Kidney epithelial cell (primary cell): ENCODE data around the gene MROH9. TPM values are rescaled to one million over a fixed set of nuclear protein-coding genes. Genes with fewer than 3 reads are reported as not detected.

Source experiments
- DNase-seq: peaks from one replicate; pipeline ENCODE4 v3.0.0-alpha.2; 2010; ENCODE audit warnings: low read depth
- H3K27me3 ChIP-seq: 2 replicates; pipeline ENCODE4 v1.6.0; 2011; ENCODE audit warnings: low read length; ENCODE audit not compliant: control insufficient read depth, insufficient read depth
- H3K36me3 ChIP-seq: 2 replicates; pipeline ENCODE4 v1.5.1; 2011; ENCODE audit warnings: low read length; ENCODE audit not compliant: control insufficient read depth, insufficient read depth
- H3K4me3 ChIP-seq: 2 replicates; pipeline ENCODE4 v1.5.1; 2011; ENCODE audit warnings: low read depth, mild to moderate bottlenecking, control low read depth, low read length
- total RNA-seq: library from RNA; depleted of rRNA; stranded (reverse); fragments of >200 nt; gene quantifications from 2 replicates; pipeline ENCODE4 v1.2.3, GENCODE V29; 2015
- TF ChIP-seq, protein P1 (sequence below): IDR thresholded peaks from 2 replicates; pipeline ENCODE4 v1.5.1; 2011; ENCODE audit warnings: mild to moderate bottlenecking, moderate library complexity, low read length, control low read depth, inconsistent platforms; ENCODE audit not compliant: insufficient read depth, poor library complexity, severe bottlenecking

Gene MROH9
- total RNA-seq, 1 donor from 2014 or later: not detected

DNA sequence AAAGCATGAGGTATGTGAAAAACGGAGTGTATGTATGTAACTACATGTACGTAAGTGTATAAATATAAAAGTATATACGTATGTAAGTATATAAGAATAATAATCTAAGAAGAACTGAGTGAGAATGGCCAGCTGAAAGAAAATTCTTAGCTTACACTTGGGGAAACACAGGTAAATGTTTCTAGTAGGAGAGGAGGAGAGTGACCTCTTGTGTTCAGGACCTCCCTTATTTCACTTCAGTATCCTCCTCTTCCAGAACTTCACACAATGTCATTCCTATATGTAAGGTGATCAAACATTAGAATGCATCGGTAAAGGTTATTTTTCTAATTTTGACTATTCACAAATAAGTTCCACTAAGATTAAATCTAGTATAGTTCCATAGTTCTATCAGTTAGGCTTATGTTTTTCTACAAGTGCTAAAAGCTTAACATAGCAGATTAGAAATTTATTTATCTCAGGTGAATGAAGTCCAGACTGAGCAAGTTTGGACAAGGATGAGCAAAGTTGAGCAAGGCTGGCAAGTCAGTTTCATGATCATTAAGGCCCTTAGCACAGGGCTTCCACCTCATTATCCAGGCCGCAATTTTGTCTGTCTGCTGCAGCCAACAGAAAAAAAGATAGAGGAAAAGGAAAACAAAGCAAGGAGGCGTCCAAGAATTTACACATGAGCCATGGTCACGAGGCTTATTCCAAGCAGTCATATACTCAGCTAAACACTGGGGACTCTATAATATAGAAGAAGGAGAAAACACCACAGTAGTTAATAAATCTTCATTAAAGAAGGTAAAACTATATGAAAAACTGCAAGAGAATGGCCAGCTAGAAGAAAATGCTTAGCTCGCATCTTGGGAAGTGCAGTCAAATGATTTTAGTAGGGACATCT lies 7.1 kb upstream of the MROH9 start:
- TF ChIP-seq, protein P1, sequence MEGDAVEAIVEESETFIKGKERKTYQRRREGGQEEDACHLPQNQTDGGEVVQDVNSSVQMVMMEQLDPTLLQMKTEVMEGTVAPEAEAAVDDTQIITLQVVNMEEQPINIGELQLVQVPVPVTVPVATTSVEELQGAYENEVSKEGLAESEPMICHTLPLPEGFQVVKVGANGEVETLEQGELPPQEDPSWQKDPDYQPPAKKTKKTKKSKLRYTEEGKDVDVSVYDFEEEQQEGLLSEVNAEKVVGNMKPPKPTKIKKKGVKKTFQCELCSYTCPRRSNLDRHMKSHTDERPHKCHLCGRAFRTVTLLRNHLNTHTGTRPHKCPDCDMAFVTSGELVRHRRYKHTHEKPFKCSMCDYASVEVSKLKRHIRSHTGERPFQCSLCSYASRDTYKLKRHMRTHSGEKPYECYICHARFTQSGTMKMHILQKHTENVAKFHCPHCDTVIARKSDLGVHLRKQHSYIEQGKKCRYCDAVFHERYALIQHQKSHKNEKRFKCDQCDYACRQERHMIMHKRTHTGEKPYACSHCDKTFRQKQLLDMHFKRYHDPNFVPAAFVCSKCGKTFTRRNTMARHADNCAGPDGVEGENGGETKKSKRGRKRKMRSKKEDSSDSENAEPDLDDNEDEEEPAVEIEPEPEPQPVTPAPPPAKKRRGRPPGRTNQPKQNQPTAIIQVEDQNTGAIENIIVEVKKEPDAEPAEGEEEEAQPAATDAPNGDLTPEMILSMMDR: peak; percentile 18
- H3K36me3 ChIP-seq: no peaks in the 10 kb centered on the region
- H3K4me3 ChIP-seq: no peak overlapping the region
- no peak for DNase-seq
- H3K27me3 ChIP-seq: no peaks in the 10 kb centered on the region

DNA sequence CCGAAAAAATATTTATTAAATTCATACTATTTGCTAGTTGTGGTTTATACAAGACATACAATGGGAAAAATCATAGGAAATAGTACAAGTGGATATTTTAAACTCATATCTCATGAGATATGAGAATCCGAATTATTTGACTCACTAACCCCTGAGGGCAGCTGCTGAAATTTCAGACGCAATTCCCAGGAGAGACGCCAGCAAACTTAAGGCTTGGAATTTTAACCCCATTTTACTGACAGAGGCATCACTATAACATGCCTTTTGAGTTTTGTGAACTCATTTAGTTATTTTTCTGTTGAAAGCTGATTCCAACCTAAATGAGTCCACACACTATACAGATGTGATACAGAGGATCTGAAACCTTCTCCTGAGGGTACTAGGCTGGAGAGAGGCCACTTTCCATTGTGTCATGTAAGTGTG lies 5.9 kb upstream of the MROH9 start:
- H3K36me3 ChIP-seq: no peaks in the 10 kb centered on the region
- TF ChIP-seq, protein P1: no peak
- DNase-seq: no peak
- no peaks in the 10 kb centered on the region for H3K27me3 ChIP-seq
- no peak overlapping the region for H3K4me3 ChIP-seq

DNA sequence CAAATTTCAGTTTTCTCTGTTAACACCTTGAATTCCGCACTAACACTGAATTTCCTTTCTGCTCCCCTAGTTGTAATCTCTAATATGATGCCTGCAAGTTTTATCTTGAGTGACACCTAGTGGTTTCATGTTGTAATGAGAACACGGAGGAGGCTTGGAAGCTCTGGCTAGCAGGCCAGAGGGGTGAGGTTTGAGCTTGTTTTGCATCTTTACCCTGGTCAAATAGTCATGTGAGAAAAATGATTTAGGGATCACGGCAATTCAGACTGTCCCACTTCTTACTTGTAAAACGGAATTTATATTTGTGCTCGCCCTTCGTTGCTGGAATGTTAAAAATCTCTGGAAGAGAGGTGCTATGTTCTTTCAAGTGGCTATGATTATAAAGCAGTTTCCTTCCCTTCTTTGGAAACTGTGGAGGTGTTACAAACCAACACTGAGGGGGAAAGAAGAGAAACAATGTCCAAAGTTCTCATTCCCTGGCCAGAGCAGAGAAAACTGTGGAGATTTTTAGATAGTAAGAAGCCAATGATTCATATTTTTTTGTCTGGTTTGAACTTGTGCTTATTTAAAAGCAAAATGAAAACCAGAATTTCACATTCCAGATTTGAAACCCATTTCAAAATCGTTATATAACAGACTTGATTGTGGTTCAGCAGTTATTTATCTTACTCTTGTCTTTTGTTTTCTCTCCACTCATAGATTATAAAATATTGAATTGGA lies 5.3 kb upstream of the MROH9 start:
- DNase-seq: peak; percentile 18
- TF ChIP-seq, protein P1: peak; percentile 66
- Histone ChIP-seq H3K4me3 (no peak overlapping the region), H3K27me3 (no peaks in the 10 kb centered on the region), H3K36me3 (no peaks in the 10 kb centered on the region)

DNA sequence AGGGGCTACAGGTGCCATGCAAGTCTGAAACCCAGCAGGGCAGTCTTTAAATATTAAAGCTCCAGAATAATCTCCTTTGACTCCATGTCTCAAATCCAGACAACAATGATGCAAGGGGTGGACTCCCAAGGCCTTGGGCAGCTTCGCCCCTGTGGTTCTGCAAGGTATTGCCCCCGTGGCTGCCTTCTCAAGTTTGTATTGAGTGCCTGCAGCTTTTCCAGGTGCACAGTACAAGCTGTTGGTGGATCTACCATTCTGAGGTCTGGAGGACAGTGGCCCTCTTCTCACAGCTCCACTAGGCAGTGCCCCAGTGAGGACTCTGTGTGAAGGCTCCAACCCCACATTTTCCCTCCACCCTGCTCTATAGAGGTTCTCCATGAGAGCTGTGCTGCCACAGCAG lies 3.7 kb upstream of the MROH9 start:
- no peak for DNase-seq
- TF ChIP-seq, protein P1: no peak
- no peaks in the 10 kb centered on the region for H3K27me3 ChIP-seq

DNA sequence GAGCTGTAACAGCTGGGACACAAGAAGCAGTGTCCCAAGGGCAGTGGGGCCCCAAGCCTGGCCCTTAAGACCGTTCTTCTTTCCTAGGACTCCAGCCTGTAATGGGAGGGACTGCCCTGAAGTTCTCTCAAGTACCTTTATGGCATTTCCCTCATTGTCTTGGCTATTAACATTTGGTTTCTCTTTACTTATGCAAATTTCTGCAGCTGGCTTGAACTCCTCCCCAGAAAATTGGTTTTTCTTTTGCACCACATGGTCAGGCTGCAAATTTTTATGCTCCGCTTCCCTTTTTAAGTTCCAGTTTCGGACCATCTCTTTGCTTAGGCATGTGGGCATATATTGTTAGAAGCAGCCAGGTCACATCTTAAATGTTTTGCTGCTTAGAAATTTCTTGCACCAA lies 3.1 kb upstream of the MROH9 start:
- Histone ChIP-seq H3K4me3 (no peak overlapping the region), H3K27me3 (no peaks in the 10 kb centered on the region), H3K36me3 (no peaks in the 10 kb centered on the region)
- DNase-seq: no peak
- TF ChIP-seq, protein P1: no peak

More for the DNA sequence above, 3.7 kb upstream of the MROH9 start:
- Histone ChIP-seq H3K36me3 (no peaks in the 10 kb centered on the region), H3K4me3 (no peak overlapping the region)
